Calu3 (cell line): ENCODE results near the gene KRT77. TPM values are rescaled to one million over a fixed set of nuclear protein-coding genes. Genes with fewer than 3 reads are reported as not detected.

ENCODE experiments used
- BruUV-seq: library from RNA; stranded (reverse); fragments of 400-500 nt; replicated peaks from 2 replicates; lab custom pipeline; 2021; lab: Mats Ljungman, UMichigan
- CTCF ChIA-PET: fragments of 300-600 bp; sonication (Branson Sonifier 250); formaldehyde crosslinking; loops from one replicate; lab custom pipeline; 2022; ENCODE audit warnings: antibody characterized with exemption; lab: Charles Lee
- DNase-seq: peaks from one replicate; pipeline ENCODE4 v3.0.0; 2022
- H3K27ac Mint-ChIP-seq: one replicate; pipeline ENCODE4 v1.8.0; 2022; ENCODE audit warnings: mixed read lengths; ENCODE audit not compliant: unreplicated experiment
- H3K27me3 Mint-ChIP-seq: one replicate; pipeline ENCODE4 v1.8.0; 2022; ENCODE audit warnings: mixed read lengths; ENCODE audit not compliant: unreplicated experiment
- H3K36me3 Mint-ChIP-seq: one replicate; pipeline ENCODE4 v1.8.0; 2022; ENCODE audit warnings: mild to moderate bottlenecking, moderate library complexity, mixed read lengths; ENCODE audit not compliant: insufficient read depth, unreplicated experiment
- H3K4me1 Mint-ChIP-seq: one replicate; pipeline ENCODE4 v1.8.0; 2022; ENCODE audit warnings: mild to moderate bottlenecking, low read depth, mixed read lengths; ENCODE audit not compliant: unreplicated experiment
- H3K4me3 Mint-ChIP-seq: one replicate; pipeline ENCODE4 v1.8.0; 2022; ENCODE audit warnings: mild to moderate bottlenecking, low read depth, moderate library complexity, mixed read lengths; ENCODE audit not compliant: unreplicated experiment
- H3K9me3 Mint-ChIP-seq: one replicate; pipeline ENCODE4 v1.8.0; 2022; ENCODE audit warnings: low read depth, mixed read lengths; ENCODE audit not compliant: unreplicated experiment
- intact Hi-C: fragments of 100-400 bp; cut with micrococcal nuclease; formaldehyde crosslinking; loops from one replicate; pipeline ENCODE4 v1.10.0; 2022; ENCODE audit not compliant: unreplicated experiment
- total RNA-seq: library from RNA; stranded (reverse); gene quantifications from 2 replicates; pipeline ENCODE4 v1.2.3, GENCODE V29; 2022
- TF ChIP-seq, protein P1 (sequence below): fragments of 200-600 bp; IDR thresholded peaks from one replicate; pipeline ENCODE4 v1.8.0; 2022; ENCODE audit warnings: antibody characterized with exemption; ENCODE audit not compliant: unreplicated experiment

KRT77 gene
- total RNA-seq, 1 experiment from 2014 or later = not detected

DNA sequence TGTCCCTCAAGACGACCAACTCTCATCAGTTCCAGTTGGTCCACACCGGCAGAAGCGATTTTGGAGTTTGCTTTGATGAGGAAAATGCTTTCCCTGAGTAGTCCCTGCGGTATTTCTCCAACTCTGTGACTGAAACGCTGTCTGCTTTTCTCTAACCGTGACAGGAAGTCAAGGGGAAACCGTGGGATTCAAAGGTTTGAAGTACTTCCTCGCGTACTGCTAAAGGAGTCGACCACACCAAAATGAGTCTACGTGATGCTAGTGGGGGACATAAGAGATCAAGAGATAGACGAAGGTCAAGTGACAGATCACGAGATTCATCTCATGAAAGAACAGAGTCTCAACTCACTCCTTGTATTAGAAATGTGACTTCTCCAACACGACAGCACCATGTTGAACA, 45.3 kb upstream of the KRT77 start:
- BruUV-seq = no TSS peak
- no peaks in the 10 kb centered on the region for H3K36me3 Mint-ChIP-seq
- H3K4me3 Mint-ChIP-seq = no peak overlapping the region
- no peaks in the 10 kb centered on the region for H3K4me1 Mint-ChIP-seq
- intact Hi-C loops = no loop called here
- no peak overlapping the region for H3K27ac Mint-ChIP-seq
- TF ChIP-seq, protein P1, sequence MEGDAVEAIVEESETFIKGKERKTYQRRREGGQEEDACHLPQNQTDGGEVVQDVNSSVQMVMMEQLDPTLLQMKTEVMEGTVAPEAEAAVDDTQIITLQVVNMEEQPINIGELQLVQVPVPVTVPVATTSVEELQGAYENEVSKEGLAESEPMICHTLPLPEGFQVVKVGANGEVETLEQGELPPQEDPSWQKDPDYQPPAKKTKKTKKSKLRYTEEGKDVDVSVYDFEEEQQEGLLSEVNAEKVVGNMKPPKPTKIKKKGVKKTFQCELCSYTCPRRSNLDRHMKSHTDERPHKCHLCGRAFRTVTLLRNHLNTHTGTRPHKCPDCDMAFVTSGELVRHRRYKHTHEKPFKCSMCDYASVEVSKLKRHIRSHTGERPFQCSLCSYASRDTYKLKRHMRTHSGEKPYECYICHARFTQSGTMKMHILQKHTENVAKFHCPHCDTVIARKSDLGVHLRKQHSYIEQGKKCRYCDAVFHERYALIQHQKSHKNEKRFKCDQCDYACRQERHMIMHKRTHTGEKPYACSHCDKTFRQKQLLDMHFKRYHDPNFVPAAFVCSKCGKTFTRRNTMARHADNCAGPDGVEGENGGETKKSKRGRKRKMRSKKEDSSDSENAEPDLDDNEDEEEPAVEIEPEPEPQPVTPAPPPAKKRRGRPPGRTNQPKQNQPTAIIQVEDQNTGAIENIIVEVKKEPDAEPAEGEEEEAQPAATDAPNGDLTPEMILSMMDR = no peak
- no peak for DNase-seq
- CTCF ChIA-PET = no interaction called here
- H3K27me3 Mint-ChIP-seq = peaks cover 99% of the 10 kb centered on the region
- no peaks in the 10 kb centered on the region for H3K9me3 Mint-ChIP-seq

DNA sequence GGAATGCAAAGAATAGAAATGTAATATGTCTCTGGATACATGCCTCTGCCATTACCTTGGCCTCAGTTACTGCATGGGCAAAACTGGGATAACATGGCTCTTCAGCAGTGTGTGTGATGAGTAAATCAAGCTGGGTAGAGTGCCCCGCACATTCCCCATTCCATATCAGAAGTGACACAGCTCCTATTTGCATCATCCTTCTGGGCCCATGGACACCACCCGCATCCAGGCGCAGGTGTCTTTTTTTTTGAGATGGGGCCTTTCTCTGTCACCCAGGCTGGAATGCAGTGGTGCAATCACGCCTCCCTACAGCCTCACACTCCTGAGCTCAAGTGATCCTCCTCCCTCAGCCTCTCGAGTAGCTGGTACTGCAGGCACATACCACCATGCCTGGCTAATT, 42.2 kb upstream of the KRT77 start:
- intact Hi-C loops = no loop called here
- H3K27ac Mint-ChIP-seq = no peak overlapping the region
- no peaks in the 10 kb centered on the region for H3K4me1 Mint-ChIP-seq
- H3K4me3 Mint-ChIP-seq = no peak overlapping the region
- CTCF ChIA-PET = interaction anchor here (0.7 kb wide), 2 partner anchors 60 to 1213 kb away, joined by 3 read pairs; no protein-coding TSS in a partner anchor
- TF ChIP-seq, protein P1 = no peak
- peaks cover 79% of the 10 kb centered on the region for H3K27me3 Mint-ChIP-seq
- no TSS peak for BruUV-seq
- no peak for DNase-seq
- H3K9me3 Mint-ChIP-seq = no peaks in the 10 kb centered on the region
- no peaks in the 10 kb centered on the region for H3K36me3 Mint-ChIP-seq

DNA sequence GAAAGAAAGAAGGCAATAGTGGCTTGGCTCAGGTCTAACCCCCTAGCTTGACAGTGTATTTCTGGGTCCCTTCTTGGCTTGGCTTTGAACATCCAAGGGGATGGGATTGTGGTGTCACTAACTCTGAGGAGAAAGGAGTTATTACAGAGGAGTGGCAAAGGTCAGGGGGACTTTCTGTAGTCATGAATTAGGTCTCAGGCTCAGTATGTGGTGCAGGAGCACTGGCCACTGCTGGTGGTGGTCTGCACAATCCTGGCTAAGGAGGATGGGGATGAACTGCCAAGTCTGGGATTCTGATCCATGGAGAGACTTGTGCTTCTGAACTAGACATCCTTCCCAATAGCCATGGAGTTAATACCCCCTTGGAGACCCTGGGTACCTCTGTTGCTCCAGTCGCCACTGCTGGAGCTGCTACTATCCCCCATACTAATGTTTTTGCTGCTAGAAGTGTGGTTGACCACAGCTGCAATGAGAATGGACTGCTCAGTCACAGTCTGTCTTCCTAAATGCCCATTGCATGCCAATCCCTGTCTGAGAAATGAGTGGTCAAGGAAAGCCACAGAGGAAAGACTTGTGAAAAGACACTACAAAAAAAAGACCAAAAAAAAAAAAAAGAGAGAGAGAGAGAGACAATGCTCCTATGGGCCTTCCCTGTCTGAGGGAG, 41.3 kb upstream of the KRT77 start:
- CTCF ChIA-PET = interaction anchor here (0.7 kb wide), 1 partner anchor 59 kb away, joined by 3 read pairs; no protein-coding TSS in a partner anchor

DNA sequence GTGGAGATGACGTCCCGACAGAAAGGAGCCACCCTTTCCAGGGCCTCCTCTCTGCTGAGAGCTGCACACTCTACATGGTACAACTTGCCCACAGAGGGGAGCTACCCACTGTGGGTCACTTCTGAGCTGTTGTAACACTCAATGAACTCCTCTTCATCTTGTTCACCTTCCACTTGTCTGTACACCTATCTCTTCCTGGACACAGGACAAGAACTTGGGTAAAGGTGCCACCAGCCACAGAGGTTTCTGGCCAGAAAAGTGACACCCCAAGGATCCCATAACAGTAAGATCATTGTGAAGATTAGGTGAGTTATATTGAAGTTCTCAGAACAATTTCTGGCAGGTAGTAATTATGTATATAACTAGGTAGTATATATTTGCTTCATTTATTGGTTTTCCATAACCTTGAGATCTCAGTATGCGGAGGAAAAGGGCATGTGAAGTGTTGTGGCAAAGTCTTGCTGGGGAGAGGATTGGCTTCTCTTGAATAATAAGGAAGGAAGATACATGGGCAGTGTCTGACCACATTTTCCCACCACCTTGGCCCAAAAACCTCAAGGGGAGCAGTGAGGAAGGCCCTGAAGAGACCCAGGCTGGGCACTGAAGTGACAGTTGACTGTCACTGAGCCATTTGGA, 39.6 kb upstream of the KRT77 start:
- intact Hi-C loops = no loop called here
- no peaks in the 10 kb centered on the region for H3K4me1 Mint-ChIP-seq
- H3K9me3 Mint-ChIP-seq = no peaks in the 10 kb centered on the region
- no peak for DNase-seq
- CTCF ChIA-PET = no interaction called here
- no peak overlapping the region for H3K4me3 Mint-ChIP-seq
- H3K27me3 Mint-ChIP-seq = peaks cover 63% of the 10 kb centered on the region
- TF ChIP-seq, protein P1 = no peak
- BruUV-seq = no TSS peak
- H3K36me3 Mint-ChIP-seq = no peaks in the 10 kb centered on the region
- H3K27ac Mint-ChIP-seq = no peak overlapping the region

More for the DNA sequence above, 41.3 kb upstream of the KRT77 start:
- DNase-seq = no peak
- no peaks in the 10 kb centered on the region for H3K9me3 Mint-ChIP-seq
- no peaks in the 10 kb centered on the region for H3K4me1 Mint-ChIP-seq
- no TSS peak for BruUV-seq
- TF ChIP-seq, protein P1 = no peak
- no peak overlapping the region for H3K27ac Mint-ChIP-seq
- no peaks in the 10 kb centered on the region for H3K36me3 Mint-ChIP-seq
- intact Hi-C loops = no loop called here
- no peak overlapping the region for H3K4me3 Mint-ChIP-seq
- peaks cover 78% of the 10 kb centered on the region for H3K27me3 Mint-ChIP-seq
